NT2/D1 (cell line): ENCODE results near the gene PIK3R6.

Source experiments
- SUZ12 ChIP-seq: IDR thresholded peaks from 2 replicates; pipeline ENCODE4 v1.6.1; 2011; ENCODE audit not compliant: insufficient read length, insufficient read depth; ENCODE audit errors: extremely low read depth
- YY1 ChIP-seq: IDR thresholded peaks from 2 replicates; pipeline ENCODE4 v1.6.1; 2011; ENCODE audit not compliant: insufficient read length, insufficient read depth
- ZNF274 ChIP-seq: IDR thresholded peaks from 2 replicates; pipeline ENCODE4 v1.6.1; 2011; ENCODE audit warnings: mild to moderate bottlenecking, low read depth, low read length

GRCh38 chr17:8884336-8884990 lies 17.0 kb upstream of the PIK3R6 start:
- TF ChIP-seq ZNF274 (no peak), YY1 (no peak), SUZ12 (no peak)
